ENCODE results near the gene TAB2.

TAB2 gene

GRCh38 chr6:149286905-149287304 is 30.6 kb upstream of the TAB2 start:
- Mint-ChIP-seq H3K4me1 (no peaks in the 10 kb centered on the region), H3K4me3 (no peak overlapping the region), H3K36me3 (ENCODE audit: low read depth) (no peaks in the 10 kb centered on the region), H3K27me3 (ENCODE audit: low read depth) (peaks cover 4% of the 10 kb centered on the region), H3K9me3 (no peaks in the 10 kb centered on the region), H3K27ac (no peak overlapping the region)
- no peak for TF ChIP-seq CTCF (IDR thresholded peaks at IDR 0.05; ENCODE audit: unreplicated experiment in 3 of 3)

GRCh38 chr6:149289192-149289781 is 28.2 kb upstream of the TAB2 start:
- no peaks in the 10 kb centered on the region for H3K4me1 Mint-ChIP-seq
- TF ChIP-seq CTCF (IDR thresholded peaks at IDR 0.05; ENCODE audit: unreplicated experiment in 3 of 3), result no peak
- no peak overlapping the region for H3K27ac Mint-ChIP-seq
- no peaks in the 10 kb centered on the region for H3K9me3 Mint-ChIP-seq
- no peak overlapping the region for H3K4me3 Mint-ChIP-seq
- no peaks in the 10 kb centered on the region for H3K27me3 Mint-ChIP-seq (ENCODE audit: low read depth)
- H3K36me3 Mint-ChIP-seq (ENCODE audit: low read depth), result no peaks in the 10 kb centered on the region

DNA sequence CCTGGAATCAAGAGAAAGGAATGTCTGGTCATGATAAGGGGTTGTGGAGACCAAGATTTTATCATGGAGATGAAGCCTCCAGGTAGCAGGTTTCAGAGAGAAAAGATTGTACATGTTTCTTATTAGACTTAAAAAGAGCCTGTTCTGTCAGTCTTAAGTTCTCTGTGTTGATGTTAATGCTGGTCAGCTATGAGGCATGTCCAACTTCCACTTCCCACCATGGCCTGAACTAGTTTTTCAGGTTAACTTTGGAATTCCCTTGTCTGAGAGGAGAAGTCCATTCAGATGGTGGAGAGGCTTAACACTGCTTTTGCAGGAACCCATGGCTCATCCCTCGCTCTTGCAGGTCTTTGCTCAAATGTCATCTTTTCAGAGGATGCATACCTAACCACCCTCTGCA is 27.5 kb upstream of the TAB2 start:
- Mint-ChIP-seq H3K36me3 (ENCODE audit: low read depth) (no peaks in the 10 kb centered on the region), H3K4me1 (no peaks in the 10 kb centered on the region), H3K9me3 (no peaks in the 10 kb centered on the region), H3K27me3 (ENCODE audit: low read depth) (no peaks in the 10 kb centered on the region), H3K4me3 (no peak overlapping the region), H3K27ac (no peak overlapping the region)
- no peak for TF ChIP-seq CTCF (IDR thresholded peaks at IDR 0.05; ENCODE audit: unreplicated experiment in 3 of 3)

DNA sequence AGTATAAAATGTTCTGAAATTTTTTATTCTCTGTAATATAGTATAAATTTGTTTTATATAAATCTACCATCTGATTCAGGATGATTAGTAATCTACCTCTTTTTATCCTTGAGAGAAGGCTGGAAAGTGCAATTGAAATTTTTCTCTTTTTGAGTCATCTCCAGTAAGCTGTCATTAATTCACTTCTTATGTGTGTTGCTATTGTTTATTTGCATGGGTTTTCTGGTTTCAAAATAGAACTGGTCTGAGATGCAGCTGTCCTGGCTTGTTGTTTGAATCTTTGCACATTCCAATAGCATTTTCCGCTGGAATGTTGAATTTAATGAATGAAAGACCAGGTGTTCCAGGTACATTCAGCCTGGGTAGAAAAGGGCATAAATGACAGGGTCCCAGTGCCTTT is 24.3 kb upstream of the TAB2 start:
- Mint-ChIP-seq H3K4me1 (no peaks in the 10 kb centered on the region), H3K4me3 (no peak overlapping the region), H3K27ac (no peak overlapping the region), H3K36me3 (ENCODE audit: low read depth) (no peaks in the 10 kb centered on the region), H3K27me3 (ENCODE audit: low read depth) (no peaks in the 10 kb centered on the region), H3K9me3 (no peaks in the 10 kb centered on the region)
- no peak for TF ChIP-seq CTCF (IDR thresholded peaks at IDR 0.05; ENCODE audit: unreplicated experiment in 3 of 3)

GRCh38 chr6:149300563-149300962 is 16.9 kb upstream of the TAB2 start:
- H3K27me3 Mint-ChIP-seq (ENCODE audit: low read depth), result no peaks in the 10 kb centered on the region
- no peaks in the 10 kb centered on the region for H3K9me3 Mint-ChIP-seq
- no peaks in the 10 kb centered on the region for H3K36me3 Mint-ChIP-seq (ENCODE audit: low read depth)
- no peak overlapping the region for H3K27ac Mint-ChIP-seq
- H3K4me1 Mint-ChIP-seq, result no peaks in the 10 kb centered on the region
- no peak overlapping the region for H3K4me3 Mint-ChIP-seq
- TF ChIP-seq CTCF (IDR thresholded peaks at IDR 0.05; ENCODE audit: unreplicated experiment in 3 of 3), result no peak

DNA sequence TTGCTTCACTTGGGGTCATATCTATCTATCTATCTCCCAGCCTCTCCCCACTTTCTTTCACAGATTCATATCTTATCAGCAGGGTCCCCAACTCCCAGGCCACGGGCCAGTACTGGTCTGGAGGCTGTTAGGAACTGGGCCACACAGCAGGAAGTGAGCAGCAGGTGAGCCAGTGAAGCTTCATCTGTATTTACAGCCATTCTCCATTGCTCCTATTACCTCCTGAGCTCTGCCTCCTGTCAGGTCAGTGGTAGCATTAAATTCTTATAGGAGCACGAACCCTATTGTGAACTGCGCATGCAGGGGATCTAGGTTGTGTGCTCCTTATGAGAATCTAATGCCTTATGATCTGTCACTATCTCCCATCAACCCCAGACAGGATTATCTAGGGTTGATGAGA is 14.8 kb upstream of the TAB2 start:
- Mint-ChIP-seq H3K36me3 (ENCODE audit: low read depth) (no peaks in the 10 kb centered on the region), H3K4me3 (no peak overlapping the region), H3K4me1 (no peaks in the 10 kb centered on the region), H3K9me3 (no peaks in the 10 kb centered on the region), H3K27ac (no peak overlapping the region), H3K27me3 (ENCODE audit: low read depth) (no peaks in the 10 kb centered on the region)
- no peak for TF ChIP-seq CTCF (IDR thresholded peaks at IDR 0.05; ENCODE audit: unreplicated experiment in 3 of 3)
